T47D (cell line): ENCODE results near the gene NXPH1.

Experiments
- DNase-seq, 2 experiments: peaks; one replicate each; pipeline versions ENCODE4 v3.0.0 to v3.0.0-alpha.2; 2011 to 2012; ENCODE audit warnings: low read depth in 1 of 2, low spot score in 1 of 2
- JUND ChIP-seq: IDR thresholded peaks from 2 replicates; pipeline ENCODE4 v1.6.1; 2012; ENCODE audit warnings: low read depth
- in situ Hi-C: cut with HindIII; loops from 2 replicates; pipeline ENCODE4 v1.10.0; 2016; ENCODE audit warnings: low sequenced_read_pairs, low pct_unique_long_range_greater_than_20kb

The NXPH1 gene

GRCh38 chr7:8742837-8743236, 309.4 kb downstream of the NXPH1 start:
- DNase-seq, result no peak
- TF ChIP-seq JUND, result no peak
- in situ Hi-C loops, result no loop called here

DNA sequence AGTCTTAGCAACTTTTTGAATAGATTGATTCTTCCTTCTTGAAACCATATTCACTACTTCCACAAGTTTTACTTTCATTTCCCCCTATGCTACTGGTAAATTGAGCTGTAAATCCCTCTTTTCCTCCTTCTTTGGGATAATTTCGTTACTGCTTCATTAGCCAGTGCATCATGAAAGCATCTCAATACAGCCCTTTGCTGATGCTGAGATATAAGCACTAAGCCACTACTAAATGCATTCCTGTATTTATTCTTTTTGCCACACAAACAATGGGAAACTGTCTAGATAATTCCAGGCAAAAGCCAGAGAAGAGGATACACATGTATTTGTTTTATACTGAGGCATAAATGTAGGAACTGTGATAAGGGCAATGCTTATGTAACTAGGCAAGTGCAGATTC, 313.9 kb downstream of the NXPH1 start:
- no peak for TF ChIP-seq JUND
- no peak for DNase-seq
- in situ Hi-C loops, result no loop called here

DNA sequence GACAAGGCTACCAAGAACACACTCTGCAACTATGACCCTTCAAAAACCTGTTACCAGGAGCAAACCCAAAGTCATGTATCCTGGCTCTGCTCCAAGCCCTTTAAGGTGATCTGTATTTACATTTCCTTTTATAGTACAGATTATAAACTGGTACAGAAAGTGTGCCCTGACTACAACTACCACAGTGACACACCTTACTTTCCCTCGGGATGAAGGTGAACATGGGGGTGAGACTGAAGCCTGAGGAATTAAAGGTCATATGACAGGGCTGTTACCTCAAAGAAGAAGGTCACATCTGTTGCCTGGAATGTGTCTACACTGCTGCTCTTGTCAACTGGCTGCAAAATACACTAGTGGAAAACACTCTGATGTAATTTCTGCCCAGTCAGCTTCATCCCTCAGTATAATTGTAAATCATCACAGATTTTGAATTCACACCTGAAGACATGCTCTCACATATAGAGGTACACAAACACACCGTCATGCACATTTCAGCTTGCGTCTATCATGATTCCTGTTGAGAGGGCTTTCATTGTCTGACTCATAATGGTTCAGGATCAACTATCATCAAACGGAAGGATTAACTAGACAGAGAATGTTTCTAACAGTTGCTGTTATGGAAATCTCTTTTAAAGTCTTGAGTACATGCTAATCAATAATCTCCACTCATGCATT, 318.3 kb downstream of the NXPH1 start:
- no peak for TF ChIP-seq JUND
- in situ Hi-C loops, result no loop called here
- DNase-seq, result peak in 1 of 2 experiments; percentile 12

DNA sequence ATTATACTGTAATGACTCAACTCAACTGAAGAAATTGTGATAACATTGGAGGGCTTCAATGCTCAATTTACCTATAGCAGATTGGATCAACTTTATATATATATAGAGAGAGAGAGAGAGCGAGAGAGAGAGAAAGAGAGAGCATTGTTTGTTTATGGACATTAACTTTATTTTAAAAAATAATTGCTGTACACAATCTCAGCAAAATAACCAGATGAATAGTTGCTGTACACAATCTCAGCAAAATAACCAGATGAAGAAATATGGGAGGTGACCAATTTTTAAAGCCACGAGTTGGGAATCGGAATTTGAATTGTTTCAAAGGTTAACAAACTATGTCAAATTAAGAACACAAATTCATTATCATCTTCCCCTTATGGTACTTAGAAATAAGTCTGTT, 319.9 kb downstream of the NXPH1 start:
- in situ Hi-C loops, result no loop called here
- DNase-seq, result no peak
- TF ChIP-seq JUND, result no peak

DNA sequence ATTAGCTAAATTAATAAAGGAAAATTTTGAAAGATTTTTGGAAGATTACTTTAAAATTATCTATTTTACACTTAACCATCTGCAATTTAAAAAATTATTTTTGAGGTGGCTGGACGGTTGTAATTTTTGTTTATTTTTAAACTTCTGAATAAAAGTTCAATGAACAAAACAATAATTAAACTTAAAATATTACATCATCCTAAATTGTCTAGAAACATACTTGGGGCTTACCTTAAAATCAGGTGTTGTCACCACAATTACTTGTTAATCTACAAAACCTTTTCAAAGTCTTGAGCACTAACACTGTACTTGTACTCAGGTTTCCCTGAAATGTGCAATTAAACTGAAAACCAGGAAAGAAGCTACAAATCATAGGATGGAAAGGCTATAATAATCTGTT, 328.3 kb downstream of the NXPH1 start:
- in situ Hi-C loops, result no loop called here
- DNase-seq, result no peak
- no peak for TF ChIP-seq JUND

DNA sequence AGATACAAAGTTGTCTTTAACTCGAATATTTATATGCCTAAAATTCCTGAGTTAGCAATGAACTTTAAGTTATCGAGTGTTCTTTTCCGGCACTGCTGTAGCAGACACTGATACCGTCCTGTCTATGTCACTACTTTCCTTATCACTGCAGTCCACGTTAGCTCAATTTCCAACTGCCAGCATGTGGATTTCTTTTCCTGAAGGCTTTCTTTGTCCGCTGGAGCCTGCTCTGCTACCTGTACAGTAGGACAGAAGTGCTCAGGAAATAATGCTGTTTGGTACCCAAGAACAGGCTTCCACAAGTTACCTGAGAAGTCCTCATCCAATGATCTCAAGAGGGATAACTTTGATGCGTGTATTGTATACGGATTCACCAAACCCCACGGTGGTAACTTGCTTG, 329.4 kb downstream of the NXPH1 start:
- no peak for TF ChIP-seq JUND
- in situ Hi-C loops, result no loop called here
- DNase-seq, result no peak

DNA sequence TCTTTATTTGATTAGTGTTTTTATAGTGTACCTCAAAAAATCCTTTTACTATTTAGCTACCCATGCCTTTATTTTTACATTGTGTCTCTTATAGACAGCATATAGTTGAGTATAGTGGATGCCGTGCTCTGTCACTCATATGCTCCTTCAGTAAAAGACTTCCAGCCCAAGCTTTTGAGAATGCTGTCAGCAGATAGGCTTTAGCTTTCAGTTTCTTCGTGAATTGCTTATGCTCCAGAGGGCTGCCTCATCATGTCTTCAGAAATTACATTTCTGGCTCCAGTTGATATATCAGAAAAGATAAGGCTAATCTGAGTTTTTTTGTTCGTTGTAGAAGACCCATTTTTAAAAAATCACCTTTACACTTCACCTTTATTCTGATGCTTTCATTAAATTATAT, 332.0 kb downstream of the NXPH1 start:
- in situ Hi-C loops, result no loop called here
- no peak for DNase-seq
- no peak for TF ChIP-seq JUND

- TF ChIP-seq JUND, result no peak
- DNase-seq, result no peak
- in situ Hi-C loops, result no loop called here
Measured at GRCh38 chr7:8773518-8773917, 340.1 kb downstream of the NXPH1 start.

DNA sequence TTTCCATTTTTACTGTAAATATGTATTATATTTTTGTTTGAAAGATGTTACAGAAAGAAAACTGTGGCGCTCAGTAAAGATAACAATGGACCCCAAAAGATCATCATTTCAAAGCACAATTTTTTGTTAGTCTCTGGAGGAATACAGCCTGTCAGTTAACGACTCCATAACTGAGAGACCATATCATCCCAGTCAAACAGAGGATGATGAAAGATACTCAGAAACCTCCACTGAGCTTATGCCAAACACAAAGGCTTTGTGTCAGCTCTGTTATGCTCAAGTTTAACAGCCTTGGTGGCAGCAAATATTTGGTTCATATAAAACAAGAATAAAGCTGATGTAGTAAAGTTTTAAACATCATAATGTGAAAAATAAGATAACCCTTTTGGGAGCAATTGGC, 345.1 kb downstream of the NXPH1 start:
- in situ Hi-C loops, result no loop called here
- DNase-seq, result no peak
- TF ChIP-seq JUND, result no peak

GRCh38 chr7:8781166-8781565, 347.8 kb downstream of the NXPH1 start:
- in situ Hi-C loops, result no loop called here
- DNase-seq, result no peak
- TF ChIP-seq JUND, result no peak

DNA sequence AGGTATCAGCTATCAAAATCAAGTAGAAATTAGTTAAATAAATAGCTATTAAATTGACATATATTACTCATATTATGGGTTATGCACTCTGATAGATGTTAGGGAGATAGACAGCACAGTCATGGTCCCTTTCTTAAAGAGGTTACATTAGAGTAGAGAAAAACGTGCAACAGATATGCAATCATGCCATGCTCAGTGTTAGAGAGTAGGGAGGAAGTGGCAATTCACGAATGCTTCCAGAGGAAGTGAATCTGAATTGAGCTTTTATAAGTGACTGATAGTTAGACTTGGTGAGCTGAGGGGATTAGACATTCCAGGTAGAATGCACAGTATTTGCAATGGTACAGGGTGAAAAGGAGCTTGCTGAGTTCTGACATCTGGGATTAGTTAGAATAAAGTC, 349.8 kb downstream of the NXPH1 start:
- in situ Hi-C loops, result no loop called here
- DNase-seq, result no peak
- no peak for TF ChIP-seq JUND

GRCh38 chr7:8785081-8785480, 351.7 kb downstream of the NXPH1 start:
- in situ Hi-C loops, result no loop called here
- DNase-seq, result no peak
- no peak for TF ChIP-seq JUND

DNA sequence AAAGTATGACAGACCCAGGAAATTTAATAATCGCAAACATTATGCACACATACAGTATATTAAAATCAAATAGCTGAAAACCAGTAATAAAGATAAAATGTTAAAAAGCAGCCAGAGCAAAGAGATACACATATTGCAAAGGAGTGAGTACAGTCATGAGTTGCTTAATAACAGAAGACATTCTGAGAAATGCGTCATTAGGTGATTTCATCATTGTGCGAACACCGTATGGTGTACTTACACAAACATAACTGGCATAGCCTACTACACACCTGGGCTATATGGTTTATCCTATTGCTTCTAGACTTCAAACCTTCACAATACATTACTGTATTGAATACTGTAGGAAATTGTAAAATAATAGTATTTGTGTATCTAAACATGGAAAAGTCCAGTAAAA, 367.6 kb downstream of the NXPH1 start:
- DNase-seq, result no peak
- in situ Hi-C loops, result no loop called here
- TF ChIP-seq JUND, result no peak
